HG03139 (cell line): ENCODE data around the gene TBC1D14.

Source experiments
- ATAC-seq: cut with Tn5 transposase; IDR thresholded peaks from one replicate; pipeline ENCODE4 v1.9.1; 2021; ENCODE audit not compliant: unreplicated experiment

The TBC1D14 gene

GRCh38 chr4:6909113-6909969 lies at the start of gene TBC1D14:
Gene TBC1D14, plus strand, starts transcription at chr4:6909826. Its CDS starts 13,564 bp downstream, at chr4:6923390.
- ATAC-seq, result peak; percentile 83

GRCh38 chr4:6868386-6868785 lies 41.2 kb upstream of the TBC1D14 start:
- no peak for ATAC-seq

GRCh38 chr4:6869944-6870343 lies 39.7 kb upstream of the TBC1D14 start:
- ATAC-seq, result no peak

- no peak for ATAC-seq
These were observed 36.3 kb upstream of the TBC1D14 start for GRCh38 chr4:6873291-6873690.

- ATAC-seq, result peak; percentile 47
These were observed 35.7 kb upstream of the TBC1D14 start for GRCh38 chr4:6873792-6874461.

- no peak for ATAC-seq
These were observed 34.6 kb upstream of the TBC1D14 start for GRCh38 chr4:6874981-6875380.

GRCh38 chr4:6875431-6875831 lies 34.2 kb upstream of the TBC1D14 start:
- no peak for ATAC-seq

- no peak for ATAC-seq
These were observed 33.2 kb upstream of the TBC1D14 start for GRCh38 chr4:6876440-6876839.

GRCh38 chr4:6877067-6877466 lies 32.6 kb upstream of the TBC1D14 start:
- ATAC-seq, result no peak

- ATAC-seq, result no peak
These were observed 31.1 kb upstream of the TBC1D14 start for GRCh38 chr4:6878451-6879059.

GRCh38 chr4:6880691-6881090 lies 28.9 kb upstream of the TBC1D14 start:
- no peak for ATAC-seq

GRCh38 chr4:6881908-6882307 lies 27.7 kb upstream of the TBC1D14 start:
- no peak for ATAC-seq

- no peak for ATAC-seq
These were observed 25.2 kb upstream of the TBC1D14 start for GRCh38 chr4:6884341-6884870.

GRCh38 chr4:6885953-6886557 lies 23.6 kb upstream of the TBC1D14 start:
- ATAC-seq, result peak; percentile 60

- ATAC-seq, result no peak
These were observed 22.7 kb upstream of the TBC1D14 start for GRCh38 chr4:6886886-6887285.

GRCh38 chr4:6887591-6888371 lies 21.8 kb upstream of the TBC1D14 start:
- ATAC-seq, result no peak

- ATAC-seq, result no peak
These were observed 21.0 kb upstream of the TBC1D14 start for GRCh38 chr4:6888506-6889071.

- no peak for ATAC-seq
These were observed 20.4 kb upstream of the TBC1D14 start for GRCh38 chr4:6889101-6889735.

GRCh38 chr4:6889736-6890324 lies 19.8 kb upstream of the TBC1D14 start:
- ATAC-seq, result no peak
